Tibial artery (tissue), 4 donors: ENCODE results near the gene VIM.

ENCODE experiments used
- DNase-seq, 2 donors: peaks; one replicate each; pipeline ENCODE4 v3.0.0-alpha.2; 2019
- H3K27ac ChIP-seq, 2 donors: fragments of 200-600 bp; sonication (generic) in 1 of 2; 1 replicate in 1 of 2; 2 replicates in 1 of 2; pipeline ENCODE4 v1.5.1; 2018 to 2019; ENCODE audit warnings: mild to moderate bottlenecking in 1 of 2
- H3K27me3 ChIP-seq, 2 donors: fragments of 200-600 bp; sonication (generic) in 1 of 2; one replicate each; pipeline versions ENCODE4 v1.5.1 to v1.6.0; 2016 to 2019
- H3K36me3 ChIP-seq, 3 donors: fragments of 200-600 bp; sonication (generic) in 2 of 3; one replicate each; pipeline ENCODE4 v1.5.1; 2016 to 2019; ENCODE audit warnings: mild to moderate bottlenecking in 2 of 3
- H3K4me1 ChIP-seq, 4 donors: fragments of 200-600 bp; sonication (generic) in 2 of 4; 1 replicate in 3 of 4; 2 replicates in 1 of 4; pipeline ENCODE4 v1.5.1; 2016 to 2019
- H3K4me3 ChIP-seq, 2 donors: fragments of 200-600 bp; sonication (generic) in 1 of 2; 1 replicate in 1 of 2; 2 replicates in 1 of 2; pipeline ENCODE4 v1.5.1; 2018 to 2019; ENCODE audit warnings: mild to moderate bottlenecking in 2 of 2
- H3K9me3 ChIP-seq, 3 donors: fragments of 200-600 bp; sonication (generic) in 1 of 3; one replicate each; pipeline ENCODE4 v1.5.1; 2016 to 2019
- CTCF ChIP-seq, 2 experiments: fragments of 200-600 bp in 1 of 2; fragments of 450-650 bp in 1 of 2; IDR thresholded peaks; one replicate each; pipeline ENCODE4 v1.5.1; 2017 to 2019; ENCODE audit warnings: antibody characterized with exemption in 2 of 2, mild to moderate bottlenecking in 1 of 2, moderate library complexity in 1 of 2
- intact Hi-C: fragments of 100-400 bp; cut with DNase I; formaldehyde crosslinking; loops from one replicate; pipeline ENCODE4 v1.15.0; 2023; ENCODE audit warnings: low total_unique reads

VIM gene

GRCh38 chr10:17199351-17199804 is 28.7 kb upstream of the VIM start:
- Histone ChIP-seq H3K9me3 (no peaks in the 10 kb centered on the region), H3K27me3 (no peaks in the 10 kb centered on the region), H3K27ac (peak overlapping the region; percentile 91 to 96), H3K36me3 (no peaks in the 10 kb centered on the region), H3K4me1 (peaks cover 0 to 34% (median 16%) of the 10 kb centered on the region in 4 donors), H3K4me3 (peak overlapping the region; percentile 66 to 83)
- no peak for TF ChIP-seq CTCF (IDR thresholded peaks at IDR 0.05)
- intact Hi-C loops = no loop called here
- DNase-seq = no peak

GRCh38 chr10:17200001-17200911 is 27.8 kb upstream of the VIM start:
- DNase-seq = no peak
- intact Hi-C loops = no loop called here
- no peak for TF ChIP-seq CTCF (IDR thresholded peaks at IDR 0.05)
- Histone ChIP-seq H3K36me3 (no peaks in the 10 kb centered on the region), H3K27ac (peak overlapping the region; percentile 91 to 96), H3K27me3 (no peaks in the 10 kb centered on the region), H3K9me3 (no peaks in the 10 kb centered on the region), H3K4me3 (peak overlapping the region; percentile 66 to 83), H3K4me1 (peaks cover 0 to 34% (median 16%) of the 10 kb centered on the region in 4 donors)

- Histone ChIP-seq H3K36me3 (no peaks in the 10 kb centered on the region), H3K4me1 (peaks cover 0 to 31% (median 15%) of the 10 kb centered on the region in 4 donors), H3K4me3 (peak within 1 kb of the TSS; percentile 66 to 83), H3K27me3 (no peaks in the 10 kb centered on the region), H3K9me3 (no peaks in the 10 kb centered on the region), H3K27ac (peak within 1 kb of the TSS; percentile 91 to 96)
- intact Hi-C loops = no loop called here
- TF ChIP-seq CTCF (IDR thresholded peaks at IDR 0.05) = peak in 1 of 2 experiments; percentile 6
- DNase-seq = peak; percentile 87 to 94
These were observed 26.9 kb upstream of the VIM start, which contains the start of gene TRDMT1 for GRCh38 chr10:17200912-17201793. Gene TRDMT1 (minus strand): TSS chr10:17201672. CDS start chr10:17201634, 38 bp downstream.

GRCh38 chr10:17201794-17202116 is 26.3 kb upstream of the VIM start:
- intact Hi-C loops = no loop called here
- Histone ChIP-seq H3K27me3 (no peaks in the 10 kb centered on the region), H3K36me3 (no peaks in the 10 kb centered on the region), H3K27ac (peak overlapping the region; percentile 91 to 96), H3K9me3 (no peaks in the 10 kb centered on the region), H3K4me1 (peaks cover 0 to 29% (median 14%) of the 10 kb centered on the region in 4 donors), H3K4me3 (peak overlapping the region; percentile 66 to 83)
- DNase-seq = no peak
- TF ChIP-seq CTCF (IDR thresholded peaks at IDR 0.05) = no peak

GRCh38 chr10:17202506-17202905 is 25.5 kb upstream of the VIM start:
- intact Hi-C loops = no loop called here
- H3K27ac ChIP-seq = peak overlapping the region; percentile 91 to 96

More at GRCh38 chr10:17202506-17202905, 25.5 kb upstream of the VIM start:
- Histone ChIP-seq H3K36me3 (no peaks in the 10 kb centered on the region), H3K4me3 (no peak overlapping the region), H3K9me3 (no peaks in the 10 kb centered on the region), H3K4me1 (peaks cover 0 to 26% (median 14%) of the 10 kb centered on the region in 4 donors), H3K27me3 (no peaks in the 10 kb centered on the region)
- DNase-seq = no peak
- TF ChIP-seq CTCF (IDR thresholded peaks at IDR 0.05) = no peak
